Transverse colon (tissue), 4 donors: ENCODE results near the gene TMEM117.
A peak's percentile ranks its signal among the peaks of the same experiment; 100 is the strongest.

Experiments used
- CTCF ChIP-seq, 5 experiments: fragments of 200-600 bp in 3 of 5; fragments of 450-650 bp in 2 of 5; sonication (generic) in 3 of 5; IDR thresholded peaks; 1 replicate in 2 of 5; 2 replicates in 3 of 5; pipeline ENCODE4 v1.5.1; 2016 to 2017; ENCODE audit warnings: antibody characterized with exemption in 5 of 5, inconsistent platforms in 3 of 5, mild to moderate bottlenecking in 2 of 5, moderate library complexity in 1 of 5
- POLR2AphosphoS5 ChIP-seq, 3 donors: sonication (generic); formaldehyde crosslinking; IDR thresholded peaks; one replicate each; pipeline ENCODE4 v1.6.1; 2016; ENCODE audit warnings: antibody characterized with exemption in 3 of 3

GRCh38 chr12:44015333-44015941, 179.6 kb downstream of the TMEM117 start:
- peak; percentile 32 to 54 (median 51) for TF ChIP-seq CTCF (IDR thresholded peaks at IDR 0.05)
- no peak for TF ChIP-seq POLR2AphosphoS5 (IDR thresholded peaks at IDR 0.05)
